HEK293 (cell line): Measurements from ENCODE around the gene PREX1.

Source experiments
- CTCF ChIA-PET: fragments of 350-600 bp; formaldehyde crosslinking; extraction: SDS; loops from one replicate; lab custom pipeline; 2021; ENCODE audit warnings: antibody characterized with exemption; lab: Yijun Ruan, JAX
- POLR2A ChIA-PET: fragments of 300-600 bp; formaldehyde crosslinking; extraction: SDS; loops from one replicate; lab custom pipeline; 2020; ENCODE audit warnings: antibody characterized with exemption, inconsistent platforms; lab: Yijun Ruan, JAX
- H3K27ac ChIP-seq: fragments of 200-500 bp; sonication (Bioruptor generic); 2 replicates; pipeline ENCODE4 v1.5.1; 2014; ENCODE audit warnings: low read depth, low read length, control low read depth, inconsistent platforms; ENCODE audit errors: extremely low read depth
- H3K36me3 ChIP-seq, 2 experiments: fragments of 200-500 bp in 1 of 2; sonication (Bioruptor generic) in 1 of 2; 1 replicate in 1 of 2; 2 replicates in 1 of 2; pipeline ENCODE4 v1.5.1; 2014 to 2017; ENCODE audit warnings: inconsistent platforms in 2 of 2, low read length in 2 of 2; ENCODE audit not compliant: control insufficient read depth in 2 of 2, insufficient read depth in 1 of 2
- H3K4me1 ChIP-seq: fragments of 200-500 bp; sonication (Bioruptor generic); 2 replicates; pipeline ENCODE4 v1.5.1; 2014; ENCODE audit warnings: mild to moderate bottlenecking, low read length, inconsistent platforms; ENCODE audit not compliant: control insufficient read depth, insufficient read depth
- H3K4me3 ChIP-seq: 2 replicates; pipeline ENCODE4 v1.5.1; 2011; ENCODE audit warnings: low read depth, mild to moderate bottlenecking, control low read depth, low read length, moderate library complexity
- H3K9me3 ChIP-seq: fragments of 200-500 bp; sonication (Bioruptor generic); 2 replicates; pipeline ENCODE4 v1.5.1; 2014; ENCODE audit warnings: low read depth, low read length, inconsistent platforms; ENCODE audit not compliant: control insufficient read depth, insufficient read depth
- BCL11A ChIP-seq: fragments of 450-650 bp; formaldehyde crosslinking; IDR thresholded peaks from 2 replicates; pipeline ENCODE4 v1.5.1; 2016; ENCODE audit warnings: low read depth, missing biosample characterization, missing genetic modification characterization
- FEZF1 ChIP-seq: fragments of 450-650 bp; formaldehyde crosslinking; IDR thresholded peaks from 2 replicates; pipeline ENCODE4 v1.5.1; 2016; ENCODE audit warnings: missing biosample characterization, missing genetic modification characterization
- ZBTB48 ChIP-seq: fragments of 450-650 bp; formaldehyde crosslinking; IDR thresholded peaks from 2 replicates; pipeline ENCODE4 v1.5.1; 2016; ENCODE audit warnings: missing biosample characterization, missing genetic modification characterization
- ZFP41 ChIP-seq: fragments of 450-650 bp; formaldehyde crosslinking; IDR thresholded peaks from 2 replicates; pipeline ENCODE4 v1.5.1; 2016; ENCODE audit warnings: missing biosample characterization, missing genetic modification characterization, borderline replicate concordance
- ZNF114 ChIP-seq: fragments of 450-650 bp; formaldehyde crosslinking; IDR thresholded peaks from 2 replicates; pipeline ENCODE4 v1.5.0; 2017; ENCODE audit warnings: missing biosample characterization, missing genetic modification characterization
- ZNF132 ChIP-seq: fragments of 450-650 bp; formaldehyde crosslinking; IDR thresholded peaks from 2 replicates; pipeline ENCODE4 v1.5.1; 2017; ENCODE audit warnings: missing biosample characterization, missing genetic modification characterization, borderline replicate concordance
- ZNF16 ChIP-seq: fragments of 450-650 bp; formaldehyde crosslinking; IDR thresholded peaks from 2 replicates; pipeline ENCODE4 v1.5.1; 2016; ENCODE audit warnings: low read depth, missing biosample characterization, missing genetic modification characterization
- ZNF169 ChIP-seq: fragments of 450-650 bp; formaldehyde crosslinking; IDR thresholded peaks from 2 replicates; pipeline ENCODE4 v1.5.1; 2016; ENCODE audit warnings: missing biosample characterization, missing genetic modification characterization
- ZNF174 ChIP-seq: fragments of 450-650 bp; formaldehyde crosslinking; IDR thresholded peaks from 2 replicates; pipeline ENCODE4 v1.5.0; 2017; ENCODE audit warnings: missing biosample characterization, mild to moderate bottlenecking, missing genetic modification characterization
- ZNF223 ChIP-seq: fragments of 450-650 bp; formaldehyde crosslinking; IDR thresholded peaks from 2 replicates; pipeline ENCODE4 v1.5.1; 2016; ENCODE audit warnings: missing biosample characterization, missing genetic modification characterization
- ZNF23 ChIP-seq: fragments of 450-650 bp; formaldehyde crosslinking; IDR thresholded peaks from 2 replicates; pipeline ENCODE4 v1.5.1; 2016; ENCODE audit warnings: missing biosample characterization, missing genetic modification characterization, borderline replicate concordance
- ZNF248 ChIP-seq: fragments of 450-650 bp; formaldehyde crosslinking; IDR thresholded peaks from 2 replicates; pipeline ENCODE4 v1.5.1; 2017; ENCODE audit warnings: missing biosample characterization, missing genetic modification characterization
- ZNF302 ChIP-seq: fragments of 450-650 bp; formaldehyde crosslinking; IDR thresholded peaks from 2 replicates; pipeline ENCODE4 v1.5.1; 2016; ENCODE audit warnings: missing biosample characterization, missing genetic modification characterization, low read depth
- ZNF416 ChIP-seq: fragments of 450-650 bp; formaldehyde crosslinking; IDR thresholded peaks from 2 replicates; pipeline ENCODE4 v1.5.1; 2016; ENCODE audit warnings: missing biosample characterization, missing genetic modification characterization
- ZNF501 ChIP-seq: fragments of 450-650 bp; formaldehyde crosslinking; IDR thresholded peaks from 2 replicates; pipeline ENCODE4 v1.5.1; 2016; ENCODE audit warnings: missing biosample characterization, missing genetic modification characterization
- ZNF529 ChIP-seq: fragments of 450-650 bp; formaldehyde crosslinking; IDR thresholded peaks from 2 replicates; pipeline ENCODE4 v1.5.1; 2017; ENCODE audit warnings: missing genetic modification characterization, missing biosample characterization; ENCODE audit not compliant: insufficient replicate concordance
- ZNF561 ChIP-seq: fragments of 450-650 bp; IDR thresholded peaks from 2 replicates; pipeline ENCODE4 v1.5.1; 2018; ENCODE audit warnings: missing biosample characterization, missing genetic modification characterization, borderline replicate concordance
- ZNF585B ChIP-seq: fragments of 450-650 bp; formaldehyde crosslinking; IDR thresholded peaks from 2 replicates; pipeline ENCODE4 v1.5.1; 2016; ENCODE audit warnings: missing biosample characterization, missing genetic modification characterization
- ZNF623 ChIP-seq: fragments of 450-650 bp; formaldehyde crosslinking; IDR thresholded peaks from 2 replicates; pipeline ENCODE4 v1.5.1; 2016; ENCODE audit warnings: missing biosample characterization, missing genetic modification characterization
- ZNF660 ChIP-seq: fragments of 450-650 bp; IDR thresholded peaks from 2 replicates; pipeline ENCODE4 v1.5.1; 2018; ENCODE audit warnings: missing biosample characterization, mild to moderate bottlenecking, missing genetic modification characterization
- ZNF707 ChIP-seq: fragments of 450-650 bp; formaldehyde crosslinking; IDR thresholded peaks from 2 replicates; pipeline ENCODE4 v1.5.1; 2016; ENCODE audit warnings: missing biosample characterization, missing genetic modification characterization
- ZXDB ChIP-seq: fragments of 450-650 bp; formaldehyde crosslinking; IDR thresholded peaks from 2 replicates; pipeline ENCODE4 v1.5.1; 2016; ENCODE audit warnings: missing biosample characterization, missing genetic modification characterization
- TF ChIP-seq, protein P1 (sequence below): fragments of 450-650 bp; formaldehyde crosslinking; IDR thresholded peaks from 2 replicates; pipeline ENCODE4; 2016; ENCODE audit warnings: missing biosample characterization, missing genetic modification characterization
- TF ChIP-seq, protein P2 (sequence below): sonication (generic); formaldehyde crosslinking; IDR thresholded peaks from 2 replicates; pipeline ENCODE4 v1.8.1; 2022; ENCODE audit warnings: mild to moderate bottlenecking, moderate library complexity, missing genetic modification reagents
- TF ChIP-seq, protein P3 (sequence below): fragments of 450-650 bp; formaldehyde crosslinking; IDR thresholded peaks from 2 replicates; pipeline ENCODE4 v1.5.1; 2017; ENCODE audit warnings: missing biosample characterization, missing genetic modification characterization
- TF ChIP-seq, protein P4 (sequence below): fragments of 450-650 bp; formaldehyde crosslinking; IDR thresholded peaks from 2 replicates; pipeline ENCODE4 v1.5.1; 2016; ENCODE audit warnings: missing biosample characterization, missing genetic modification characterization
- TF ChIP-seq, protein P5 (sequence below): fragments of 450-650 bp; formaldehyde crosslinking; IDR thresholded peaks from 2 replicates; pipeline ENCODE4 v1.5.1; 2016; ENCODE audit warnings: missing biosample characterization, missing genetic modification characterization

The PREX1 gene

DNA sequence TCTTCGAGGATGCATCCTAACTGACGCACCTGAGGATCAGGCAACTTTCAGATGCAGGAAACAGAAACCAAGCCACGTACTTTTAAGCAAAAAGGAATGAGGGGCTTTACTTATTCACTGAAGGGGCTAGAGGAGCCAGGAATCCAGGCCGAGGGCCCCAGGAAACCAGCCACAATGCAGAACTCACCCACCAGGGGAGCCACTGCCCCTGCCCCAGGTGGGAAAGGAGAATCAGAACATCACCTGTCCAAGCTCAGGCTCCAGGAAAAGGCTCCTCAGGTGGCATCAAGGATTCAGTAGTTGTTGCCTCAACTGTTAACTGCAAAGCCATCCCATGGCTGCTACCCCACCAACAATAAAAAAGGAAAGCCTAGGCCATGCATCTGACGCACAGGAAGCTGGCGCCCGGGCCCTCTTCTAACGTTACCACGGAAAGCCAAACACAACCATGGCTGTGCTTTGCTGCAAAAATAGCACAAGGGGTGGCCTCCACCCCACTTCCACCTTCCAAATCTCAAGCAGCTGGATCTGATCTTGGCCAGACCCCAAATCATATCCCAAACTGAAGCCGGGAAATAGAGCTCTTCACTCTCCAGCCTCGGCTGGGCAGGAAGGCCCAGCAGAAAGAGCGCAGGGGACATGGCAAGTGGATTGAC is 121.0 kb downstream of the PREX1 start:
- Histone ChIP-seq H3K27ac (no peak overlapping the region), H3K4me3 (no peak overlapping the region), H3K36me3 (no peaks in the 10 kb centered on the region), H3K4me1 (no peaks in the 10 kb centered on the region), H3K9me3 (no peaks in the 10 kb centered on the region)
- no peak for TF ChIP-seq ZNF223 (tag by site-specific recombination)
- TF ChIP-seq ZNF23 (tag by site-specific recombination), result no peak
- TF ChIP-seq, protein P1, sequence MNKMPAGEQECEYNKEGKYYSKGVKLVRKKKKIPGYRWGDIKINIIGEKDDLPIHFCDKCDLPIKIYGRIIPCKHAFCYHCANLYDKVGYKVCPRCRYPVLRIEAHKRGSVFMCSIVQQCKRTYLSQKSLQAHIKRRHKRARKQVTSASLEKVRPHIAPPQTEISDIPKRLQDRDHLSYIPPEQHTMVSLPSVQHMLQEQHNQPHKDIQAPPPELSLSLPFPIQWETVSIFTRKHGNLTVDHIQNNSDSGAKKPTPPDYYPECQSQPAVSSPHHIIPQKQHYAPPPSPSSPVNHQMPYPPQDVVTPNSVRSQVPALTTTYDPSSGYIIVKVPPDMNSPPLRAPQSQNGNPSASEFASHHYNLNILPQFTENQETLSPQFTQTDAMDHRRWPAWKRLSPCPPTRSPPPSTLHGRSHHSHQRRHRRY (tag by site-specific recombination), result no peak
- TF ChIP-seq ZNF302 (tag by site-specific recombination), result no peak
- no peak for TF ChIP-seq ZNF416
- TF ChIP-seq ZNF248 (tag by site-specific recombination), result no peak
- TF ChIP-seq ZBTB48 (tag by site-specific recombination), result no peak
- TF ChIP-seq, protein P2, sequence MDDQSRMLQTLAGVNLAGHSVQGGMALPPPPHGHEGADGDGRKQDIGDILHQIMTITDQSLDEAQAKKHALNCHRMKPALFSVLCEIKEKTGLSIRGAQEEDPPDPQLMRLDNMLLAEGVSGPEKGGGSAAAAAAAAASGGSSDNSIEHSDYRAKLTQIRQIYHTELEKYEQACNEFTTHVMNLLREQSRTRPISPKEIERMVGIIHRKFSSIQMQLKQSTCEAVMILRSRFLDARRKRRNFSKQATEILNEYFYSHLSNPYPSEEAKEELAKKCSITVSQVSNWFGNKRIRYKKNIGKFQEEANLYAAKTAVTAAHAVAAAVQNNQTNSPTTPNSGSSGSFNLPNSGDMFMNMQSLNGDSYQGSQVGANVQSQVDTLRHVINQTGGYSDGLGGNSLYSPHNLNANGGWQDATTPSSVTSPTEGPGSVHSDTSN (CRISPR knock-in tag), result no peak
- no peak for TF ChIP-seq ZNF561 (tag by site-specific recombination)
- no peak for TF ChIP-seq ZNF132 (tag by site-specific recombination)
- TF ChIP-seq, protein P3, sequence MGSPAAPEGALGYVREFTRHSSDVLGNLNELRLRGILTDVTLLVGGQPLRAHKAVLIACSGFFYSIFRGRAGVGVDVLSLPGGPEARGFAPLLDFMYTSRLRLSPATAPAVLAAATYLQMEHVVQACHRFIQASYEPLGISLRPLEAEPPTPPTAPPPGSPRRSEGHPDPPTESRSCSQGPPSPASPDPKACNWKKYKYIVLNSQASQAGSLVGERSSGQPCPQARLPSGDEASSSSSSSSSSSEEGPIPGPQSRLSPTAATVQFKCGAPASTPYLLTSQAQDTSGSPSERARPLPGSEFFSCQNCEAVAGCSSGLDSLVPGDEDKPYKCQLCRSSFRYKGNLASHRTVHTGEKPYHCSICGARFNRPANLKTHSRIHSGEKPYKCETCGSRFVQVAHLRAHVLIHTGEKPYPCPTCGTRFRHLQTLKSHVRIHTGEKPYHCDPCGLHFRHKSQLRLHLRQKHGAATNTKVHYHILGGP, result no peak
- TF ChIP-seq ZNF169, result no peak
- TF ChIP-seq ZNF623 (tag by site-specific recombination), result no peak
- TF ChIP-seq ZNF501 (tag by site-specific recombination), result no peak
- CTCF ChIA-PET, result no interaction called here
- POLR2A ChIA-PET, result no interaction called here

DNA sequence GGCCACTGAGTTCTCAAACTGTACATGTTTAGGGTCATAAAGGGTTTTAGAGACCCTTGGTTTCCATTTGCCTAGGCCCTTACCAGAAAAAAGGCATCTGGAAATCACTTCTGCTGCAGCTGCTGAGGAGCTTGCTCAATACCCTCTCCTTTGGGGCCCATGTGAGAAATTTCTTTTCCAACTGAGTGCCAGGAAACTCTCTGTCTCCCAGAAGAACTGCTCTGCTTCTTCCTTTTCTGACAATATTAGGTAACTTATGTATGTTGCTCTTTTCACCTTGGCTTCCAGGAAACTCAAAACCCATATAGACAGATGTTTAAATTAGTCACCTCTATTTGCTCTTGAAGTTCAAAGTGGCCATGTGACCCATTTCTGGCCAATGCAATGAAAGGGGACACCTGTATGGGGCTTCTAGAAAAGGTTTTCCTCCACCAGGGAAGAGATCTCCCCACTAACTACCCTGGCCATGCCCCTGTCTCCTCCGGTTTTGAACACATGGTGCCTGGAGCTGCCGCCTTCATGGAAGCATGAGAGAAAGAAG is 121.6 kb downstream of the PREX1 start:
- Histone ChIP-seq H3K9me3 (no peaks in the 10 kb centered on the region), H3K4me1 (no peaks in the 10 kb centered on the region), H3K36me3 (no peaks in the 10 kb centered on the region), H3K27ac (no peak overlapping the region), H3K4me3 (no peak overlapping the region)
- CTCF ChIA-PET, result interaction anchor here (0.7 kb wide), 1 partner anchor 27 kb away, joined by 3 read pairs; no protein-coding TSS in a partner anchor
- POLR2A ChIA-PET, result no interaction called here
- TF ChIP-seq ZNF16 (tag by site-specific recombination) (no peak), ZNF660 (tag by site-specific recombination) (no peak), ZNF529 (no peak), ZNF585B (no peak), ZNF23 (tag by site-specific recombination) (no peak), ZNF174 (no peak), ZNF623 (tag by site-specific recombination) (no peak), ZNF707 (tag by site-specific recombination) (no peak), ZFP41 (tag by site-specific recombination) (no peak), BCL11A (tag by site-specific recombination) (no peak), ZNF114 (tag by site-specific recombination) (no peak), ZXDB (no peak), FEZF1 (tag by site-specific recombination) (no peak)
- TF ChIP-seq, protein P4, sequence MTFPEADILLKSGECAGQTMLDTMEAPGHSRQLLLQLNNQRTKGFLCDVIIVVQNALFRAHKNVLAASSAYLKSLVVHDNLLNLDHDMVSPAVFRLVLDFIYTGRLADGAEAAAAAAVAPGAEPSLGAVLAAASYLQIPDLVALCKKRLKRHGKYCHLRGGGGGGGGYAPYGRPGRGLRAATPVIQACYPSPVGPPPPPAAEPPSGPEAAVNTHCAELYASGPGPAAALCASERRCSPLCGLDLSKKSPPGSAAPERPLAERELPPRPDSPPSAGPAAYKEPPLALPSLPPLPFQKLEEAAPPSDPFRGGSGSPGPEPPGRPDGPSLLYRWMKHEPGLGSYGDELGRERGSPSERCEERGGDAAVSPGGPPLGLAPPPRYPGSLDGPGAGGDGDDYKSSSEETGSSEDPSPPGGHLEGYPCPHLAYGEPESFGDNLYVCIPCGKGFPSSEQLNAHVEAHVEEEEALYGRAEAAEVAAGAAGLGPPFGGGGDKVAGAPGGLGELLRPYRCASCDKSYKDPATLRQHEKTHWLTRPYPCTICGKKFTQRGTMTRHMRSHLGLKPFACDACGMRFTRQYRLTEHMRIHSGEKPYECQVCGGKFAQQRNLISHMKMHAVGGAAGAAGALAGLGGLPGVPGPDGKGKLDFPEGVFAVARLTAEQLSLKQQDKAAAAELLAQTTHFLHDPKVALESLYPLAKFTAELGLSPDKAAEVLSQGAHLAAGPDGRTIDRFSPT (tag by site-specific recombination), result no peak
- TF ChIP-seq, protein P5, sequence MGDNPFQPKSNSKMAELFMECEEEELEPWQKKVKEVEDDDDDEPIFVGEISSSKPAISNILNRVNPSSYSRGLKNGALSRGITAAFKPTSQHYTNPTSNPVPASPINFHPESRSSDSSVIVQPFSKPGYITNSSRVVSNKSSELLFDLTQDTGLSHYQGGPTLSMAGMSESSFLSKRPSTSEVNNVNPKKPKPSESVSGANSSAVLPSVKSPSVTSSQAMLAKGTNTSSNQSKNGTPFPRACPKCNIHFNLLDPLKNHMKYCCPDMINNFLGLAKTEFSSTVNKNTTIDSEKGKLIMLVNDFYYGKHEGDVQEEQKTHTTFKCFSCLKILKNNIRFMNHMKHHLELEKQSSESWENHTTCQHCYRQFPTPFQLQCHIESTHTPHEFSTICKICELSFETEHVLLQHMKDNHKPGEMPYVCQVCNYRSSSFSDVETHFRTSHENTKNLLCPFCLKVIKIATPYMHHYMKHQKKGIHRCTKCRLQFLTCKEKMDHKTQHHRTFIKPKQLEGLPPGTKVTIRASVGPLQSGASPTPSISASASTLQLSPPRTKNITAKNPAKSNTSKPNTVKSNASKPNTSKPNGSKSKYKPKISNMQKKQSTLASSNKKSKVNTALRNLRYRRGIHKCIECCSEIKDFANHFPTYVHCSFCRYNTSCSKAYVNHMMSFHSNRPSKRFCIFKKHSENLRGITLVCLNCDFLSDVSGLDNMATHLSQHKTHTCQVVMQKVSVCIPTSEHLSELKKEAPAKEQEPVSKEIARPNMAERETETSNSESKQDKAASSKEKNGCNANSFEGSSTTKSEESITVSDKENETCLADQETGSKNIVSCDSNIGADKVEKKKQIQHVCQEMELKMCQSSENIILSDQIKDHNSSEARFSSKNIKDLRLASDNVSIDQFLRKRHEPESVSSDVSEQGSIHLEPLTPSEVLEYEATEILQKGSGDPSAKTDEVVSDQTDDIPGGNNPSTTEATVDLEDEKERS, result no peak
